ENCODE results near the gene CD8A.
"Not testable (repeated sequence)": the region's sequence is repeated elsewhere in the genome, so short reads cannot be mapped to it uniquely, and the experiment has no call there.

Gene CD8A

GRCh38 chr2:86790676-86791572, at the start of gene CD8A:
Gene CD8A (minus strand): TSS chr2:86790913. CDS start chr2:86790825, 88 bp downstream.
- DNase-seq, result no peak

- DNase-seq, result not testable (repeated sequence)
These were observed 49.3 kb upstream of the CD8A start for GRCh38 chr2:86839871-86840548.

- DNase-seq, result not testable (repeated sequence)
These were observed 48.7 kb upstream of the CD8A start for GRCh38 chr2:86839455-86839854.

GRCh38 chr2:86837714-86838113, 47.0 kb upstream of the CD8A start:
- not testable (repeated sequence) for DNase-seq

GRCh38 chr2:86836915-86837695, 46.4 kb upstream of the CD8A start:
- DNase-seq, result not testable (repeated sequence)

GRCh38 chr2:86835548-86835889, 44.8 kb upstream of the CD8A start:
- not testable (repeated sequence) for DNase-seq

GRCh38 chr2:86833315-86833714, 42.6 kb upstream of the CD8A start:
- DNase-seq, result no peak

GRCh38 chr2:86832334-86833096, 41.8 kb upstream of the CD8A start:
- DNase-seq, result no peak

GRCh38 chr2:86831537-86831936, 40.8 kb upstream of the CD8A start:
- no peak for DNase-seq

GRCh38 chr2:86826951-86827350, 36.2 kb upstream of the CD8A start:
- DNase-seq, result no peak

GRCh38 chr2:86825693-86826381, 35.1 kb upstream of the CD8A start:
- DNase-seq, result no peak

GRCh38 chr2:86825036-86825692, 34.5 kb upstream of the CD8A start:
- no peak for DNase-seq

GRCh38 chr2:86822668-86823345, 32.1 kb upstream of the CD8A start:
- DNase-seq, result no peak

- DNase-seq, result no peak
These were observed 31.1 kb upstream of the CD8A start for GRCh38 chr2:86821842-86822241.

- no peak for DNase-seq
These were observed 30.6 kb upstream of the CD8A start for GRCh38 chr2:86821306-86821705.

GRCh38 chr2:86818957-86819356, 28.2 kb upstream of the CD8A start:
- DNase-seq, result no peak

GRCh38 chr2:86818114-86818801, 27.5 kb upstream of the CD8A start:
- DNase-seq, result no peak

- DNase-seq, result no peak
These were observed 24.9 kb upstream of the CD8A start for GRCh38 chr2:86815611-86816010.

- no peak for DNase-seq
These were observed 18.9 kb upstream of the CD8A start for GRCh38 chr2:86809481-86810121.
